NCI-H1694 (cell line): ENCODE results near the gene PPARD.
"Not testable (repeated sequence)": the region's sequence is repeated elsewhere in the genome, so short reads cannot be mapped to it uniquely, and the experiment has no call there.

Experiments
- DNase-seq: peaks from one replicate; lab custom pipeline; 2025; lab: John Stamatoyannopoulos, UW

PPARD gene

GRCh38 chr6:35381132-35381531, 38.8 kb downstream of the PPARD start:
- DNase-seq, result no peak

GRCh38 chr6:35382015-35382414, 39.7 kb downstream of the PPARD start:
- no peak for DNase-seq

GRCh38 chr6:35385457-35386202, 43.3 kb downstream of the PPARD start:
- DNase-seq, result no peak

GRCh38 chr6:35386989-35387388, 44.6 kb downstream of the PPARD start:
- no peak for DNase-seq

GRCh38 chr6:35388030-35388429, 45.7 kb downstream of the PPARD start:
- no peak for DNase-seq

- no peak for DNase-seq
Observed at GRCh38 chr6:35388772-35389352, 46.5 kb downstream of the PPARD start.

GRCh38 chr6:35389386-35389785, 47.0 kb downstream of the PPARD start:
- not testable (repeated sequence) for DNase-seq

GRCh38 chr6:35391240-35391968, 49.0 kb downstream of the PPARD start:
- DNase-seq, result no peak

- DNase-seq, result no peak
Observed at GRCh38 chr6:35392111-35392702, 49.8 kb downstream of the PPARD start.

- DNase-seq, result no peak
Observed at GRCh38 chr6:35392773-35393672, 50.7 kb downstream of the PPARD start.

- no peak for DNase-seq
Observed at GRCh38 chr6:35396991-35397390, 54.6 kb downstream of the PPARD start.

GRCh38 chr6:35397806-35398418, 55.6 kb downstream of the PPARD start:
- DNase-seq, result no peak

GRCh38 chr6:35398526-35398925, 56.2 kb downstream of the PPARD start:
- DNase-seq, result no peak

- no peak for DNase-seq
Observed at GRCh38 chr6:35400111-35400510, 57.8 kb downstream of the PPARD start.

- no peak for DNase-seq
Observed at GRCh38 chr6:35400901-35401311, 58.5 kb downstream of the PPARD start.

- DNase-seq, result no peak
Observed at GRCh38 chr6:35401514-35401913, 59.2 kb downstream of the PPARD start.

GRCh38 chr6:35402136-35402855, 59.9 kb downstream of the PPARD start:
- no peak for DNase-seq

- DNase-seq, result no peak
Observed at GRCh38 chr6:35402856-35403191, 60.5 kb downstream of the PPARD start.

- no peak for DNase-seq
Observed at GRCh38 chr6:35403544-35404442, 61.4 kb downstream of the PPARD start.
